Astrocyte (in vitro differentiated cells and primary cell): Measurements from ENCODE around the gene FNDC3A. TPM values are rescaled to one million over a fixed set of nuclear protein-coding genes. Genes with fewer than 3 reads are reported as not detected.

Experiments used
- DNase-seq: peaks from one replicate; pipeline ENCODE4 v3.0.0-alpha.2; 2010; ENCODE audit warnings: low read depth
- FAIRE-seq: peaks from 2 replicates; lab custom pipeline; 2011; peaks lifted over from hg19 to GRCh38; lab: Jason Lieb, UNC
- H2AFZ ChIP-seq: 2 replicates; pipeline ENCODE4 v1.6.0; 2012; ENCODE audit warnings: low read depth, low read length, inconsistent platforms
- H3K27ac ChIP-seq: 2 replicates; pipeline ENCODE4 v1.5.1; 2011; ENCODE audit warnings: low read depth, low read length, inconsistent platforms
- H3K27me3 ChIP-seq: 2 replicates; pipeline ENCODE4 v1.6.0; 2011; ENCODE audit warnings: low read length, inconsistent platforms; ENCODE audit not compliant: insufficient read depth
- H3K36me3 ChIP-seq: 2 replicates; pipeline ENCODE4 v1.5.1; 2011; ENCODE audit warnings: low read length, inconsistent platforms; ENCODE audit not compliant: insufficient read depth
- H3K4me1 ChIP-seq: 2 replicates; pipeline ENCODE4 v1.5.1; 2011; ENCODE audit warnings: low read length, inconsistent platforms; ENCODE audit not compliant: insufficient read depth
- H3K4me2 ChIP-seq: 2 replicates; pipeline ENCODE4 v1.6.0; 2012; ENCODE audit warnings: low read length, inconsistent platforms
- H3K4me3 ChIP-seq: 2 replicates; pipeline ENCODE4 v1.5.1; 2011; ENCODE audit warnings: low read depth, mild to moderate bottlenecking, low read length, inconsistent platforms; ENCODE audit not compliant: insufficient read depth
- H3K79me2 ChIP-seq: 2 replicates; pipeline ENCODE4 v1.6.0; 2012; ENCODE audit warnings: mild to moderate bottlenecking, low read length, inconsistent platforms; ENCODE audit not compliant: insufficient read depth
- H3K9ac ChIP-seq: 2 replicates; pipeline ENCODE4 v1.6.0; 2012; ENCODE audit warnings: mild to moderate bottlenecking, low read length, inconsistent platforms
- H3K9me3 ChIP-seq: 2 replicates; pipeline ENCODE4 v1.5.1; 2012; ENCODE audit warnings: low read depth, mild to moderate bottlenecking, low read length, inconsistent platforms; ENCODE audit not compliant: insufficient read depth
- H4K20me1 ChIP-seq: 2 replicates; pipeline ENCODE4 v1.6.0; 2012; ENCODE audit warnings: low read length, inconsistent platforms; ENCODE audit not compliant: insufficient read depth
- H3K27ac Mint-ChIP-seq: one replicate; pipeline ENCODE4 v1.8.0; 2021; ENCODE audit warnings: mild to moderate bottlenecking, mixed read lengths; ENCODE audit not compliant: unreplicated experiment
- H3K27me3 Mint-ChIP-seq: one replicate; pipeline ENCODE4 v1.8.0; 2021; ENCODE audit warnings: low read depth, mixed read lengths; ENCODE audit not compliant: unreplicated experiment
- H3K36me3 Mint-ChIP-seq: one replicate; pipeline ENCODE4 v1.8.0; 2021; ENCODE audit warnings: low read depth, mixed read lengths; ENCODE audit not compliant: unreplicated experiment
- H3K4me1 Mint-ChIP-seq: one replicate; pipeline ENCODE4 v1.8.0; 2021; ENCODE audit warnings: low read depth, mixed read lengths; ENCODE audit not compliant: unreplicated experiment
- H3K4me3 Mint-ChIP-seq: one replicate; pipeline ENCODE4 v1.8.0; 2021; ENCODE audit warnings: mild to moderate bottlenecking, moderate library complexity, mixed read lengths; ENCODE audit not compliant: unreplicated experiment
- H3K9me3 Mint-ChIP-seq: one replicate; pipeline ENCODE4 v1.8.0; 2021; ENCODE audit warnings: mild to moderate bottlenecking, mixed read lengths; ENCODE audit not compliant: unreplicated experiment
- EZH2 ChIP-seq: IDR thresholded peaks from 2 replicates; pipeline ENCODE4 v1.6.1; 2012; ENCODE audit warnings: mild to moderate bottlenecking, low read length, inconsistent platforms; ENCODE audit not compliant: insufficient read depth
- total RNA-seq: library from RNA; stranded (reverse); gene quantifications from 2 replicates; pipeline ENCODE4 v1.2.1, GENCODE V29; 2021
- TF ChIP-seq, protein P1 (sequence below): IDR thresholded peaks from 2 replicates; pipeline ENCODE4 v1.5.1; 2011; ENCODE audit warnings: low read depth, mild to moderate bottlenecking, inconsistent platforms, low read length, moderate library complexity; ENCODE audit not compliant: insufficient read depth

The FNDC3A gene
- total RNA-seq, 1 donor from 2014 or later, result 82.6 TPM

DNA sequence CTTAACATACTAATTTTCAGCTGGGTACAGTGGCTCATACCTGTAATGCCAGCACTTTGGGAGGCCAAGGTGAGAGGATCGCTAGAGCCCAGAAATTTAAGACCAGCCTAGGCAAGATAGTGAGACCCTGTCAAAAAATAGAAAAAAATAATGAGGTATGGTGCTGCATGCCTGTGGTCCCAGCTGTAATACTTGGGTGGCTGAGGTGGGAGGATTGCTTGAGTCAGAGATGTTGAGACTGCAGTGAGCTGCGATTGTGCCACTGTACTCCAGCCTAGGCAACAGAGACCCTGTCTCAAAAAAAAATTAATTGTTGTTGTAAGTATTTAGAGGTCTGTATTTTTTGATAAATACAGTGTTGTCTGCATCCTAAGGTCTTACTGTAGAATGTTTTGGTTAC, 66.8 kb downstream of the FNDC3A start:
- Mint-ChIP-seq H3K4me3 (no peak overlapping the region), H3K36me3 (peaks cover 9% of the 10 kb centered on the region), H3K27ac (peak overlapping the region; percentile 18), H3K27me3 (no peaks in the 10 kb centered on the region), H3K9me3 (no peaks in the 10 kb centered on the region), H3K4me1 (peaks cover 6% of the 10 kb centered on the region)
- H2AFZ ChIP-seq, result no peak overlapping the region
- no peaks in the 10 kb centered on the region for H4K20me1 ChIP-seq
- peaks cover 3% of the 10 kb centered on the region for H3K79me2 ChIP-seq
- no peak for TF ChIP-seq EZH2
- TF ChIP-seq, protein P1, sequence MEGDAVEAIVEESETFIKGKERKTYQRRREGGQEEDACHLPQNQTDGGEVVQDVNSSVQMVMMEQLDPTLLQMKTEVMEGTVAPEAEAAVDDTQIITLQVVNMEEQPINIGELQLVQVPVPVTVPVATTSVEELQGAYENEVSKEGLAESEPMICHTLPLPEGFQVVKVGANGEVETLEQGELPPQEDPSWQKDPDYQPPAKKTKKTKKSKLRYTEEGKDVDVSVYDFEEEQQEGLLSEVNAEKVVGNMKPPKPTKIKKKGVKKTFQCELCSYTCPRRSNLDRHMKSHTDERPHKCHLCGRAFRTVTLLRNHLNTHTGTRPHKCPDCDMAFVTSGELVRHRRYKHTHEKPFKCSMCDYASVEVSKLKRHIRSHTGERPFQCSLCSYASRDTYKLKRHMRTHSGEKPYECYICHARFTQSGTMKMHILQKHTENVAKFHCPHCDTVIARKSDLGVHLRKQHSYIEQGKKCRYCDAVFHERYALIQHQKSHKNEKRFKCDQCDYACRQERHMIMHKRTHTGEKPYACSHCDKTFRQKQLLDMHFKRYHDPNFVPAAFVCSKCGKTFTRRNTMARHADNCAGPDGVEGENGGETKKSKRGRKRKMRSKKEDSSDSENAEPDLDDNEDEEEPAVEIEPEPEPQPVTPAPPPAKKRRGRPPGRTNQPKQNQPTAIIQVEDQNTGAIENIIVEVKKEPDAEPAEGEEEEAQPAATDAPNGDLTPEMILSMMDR, result no peak
- peak; percentile 79 for DNase-seq
- no peaks in the 10 kb centered on the region for H3K36me3 ChIP-seq
- H3K4me2 ChIP-seq, result no peak overlapping the region
- FAIRE-seq, result no peak
- no peak overlapping the region for H3K9ac ChIP-seq
- H3K4me1 ChIP-seq, result no peaks in the 10 kb centered on the region
- no peaks in the 10 kb centered on the region for H3K9me3 ChIP-seq
- H3K27ac ChIP-seq, result no peak overlapping the region
- no peak overlapping the region for H3K4me3 ChIP-seq
- no peaks in the 10 kb centered on the region for H3K27me3 ChIP-seq

DNA sequence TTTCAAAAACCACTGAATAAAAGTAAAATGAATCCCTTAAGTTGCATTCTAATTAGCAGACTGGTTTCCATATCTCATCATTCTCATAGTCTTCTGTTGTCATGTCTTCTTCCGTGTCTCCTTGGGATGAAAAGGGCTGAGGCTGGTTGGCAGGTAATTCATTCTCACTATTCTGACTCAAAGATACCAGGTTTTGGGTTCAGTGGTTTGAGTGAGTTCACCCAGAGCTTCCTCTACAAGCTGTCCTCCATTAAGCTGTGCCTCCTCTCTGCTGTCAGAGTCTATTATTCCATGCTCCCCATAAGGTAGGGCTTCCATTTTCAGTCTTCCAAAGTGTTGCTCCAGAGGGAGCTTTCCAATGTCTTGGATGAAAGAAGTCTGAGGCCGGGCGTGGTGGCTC, 68.3 kb downstream of the FNDC3A start:
- Histone ChIP-seq H3K79me2 (peaks cover 7% of the 10 kb centered on the region), H4K20me1 (peaks cover 5% of the 10 kb centered on the region), H3K9ac (no peak overlapping the region), H3K4me3 (no peak overlapping the region), H3K4me1 (no peaks in the 10 kb centered on the region), H3K27ac (no peak overlapping the region), H3K27me3 (no peaks in the 10 kb centered on the region), H3K36me3 (no peaks in the 10 kb centered on the region), H2AFZ (no peak overlapping the region), H3K4me2 (no peak overlapping the region), H3K9me3 (no peaks in the 10 kb centered on the region)
- Mint-ChIP-seq H3K27ac (no peak overlapping the region), H3K4me1 (peaks cover 6% of the 10 kb centered on the region), H3K36me3 (peaks cover 8% of the 10 kb centered on the region), H3K9me3 (no peaks in the 10 kb centered on the region), H3K4me3 (no peak overlapping the region), H3K27me3 (no peaks in the 10 kb centered on the region)
- DNase-seq (no peak), FAIRE-seq (no peak)
- no peak for TF ChIP-seq EZH2
- TF ChIP-seq, protein P1, result no peak

DNA sequence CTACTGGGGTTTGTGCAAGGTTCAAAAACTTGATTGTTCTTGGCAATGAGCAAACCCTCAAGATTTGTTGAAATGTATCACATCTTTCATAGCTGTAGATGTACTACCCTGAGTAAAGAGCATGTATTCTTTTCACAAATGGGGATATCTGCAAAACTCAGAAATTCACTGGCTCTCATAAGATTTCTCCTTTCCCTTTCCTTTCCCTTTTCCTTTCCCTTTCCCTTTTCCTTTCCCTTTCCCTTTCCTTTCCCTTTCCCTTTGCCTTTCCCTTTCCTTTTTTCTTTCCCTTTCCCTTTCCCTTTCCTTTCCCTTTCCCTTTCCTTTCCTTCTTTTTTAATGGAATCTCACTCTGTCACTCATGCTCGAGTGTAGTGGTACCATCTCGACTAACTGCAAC, 69.1 kb downstream of the FNDC3A start:
- H3K27me3 Mint-ChIP-seq, result no peaks in the 10 kb centered on the region
- peaks cover 6% of the 10 kb centered on the region for H3K4me1 Mint-ChIP-seq
- Histone ChIP-seq H3K4me1 (no peaks in the 10 kb centered on the region), H3K9me3 (no peaks in the 10 kb centered on the region), H3K4me3 (no peak overlapping the region), H2AFZ (no peak overlapping the region), H3K4me2 (no peak overlapping the region), H3K79me2 (peaks cover 12% of the 10 kb centered on the region), H3K36me3 (no peaks in the 10 kb centered on the region), H3K9ac (no peak overlapping the region), H3K27ac (no peak overlapping the region), H3K27me3 (no peaks in the 10 kb centered on the region), H4K20me1 (peaks cover 5% of the 10 kb centered on the region)
- DNase-seq (no peak), FAIRE-seq (no peak)
- H3K9me3 Mint-ChIP-seq, result no peaks in the 10 kb centered on the region
- no peak overlapping the region for H3K4me3 Mint-ChIP-seq
- TF ChIP-seq, protein P1, result no peak
- no peak for TF ChIP-seq EZH2
- no peak overlapping the region for H3K27ac Mint-ChIP-seq
- peaks cover 5% of the 10 kb centered on the region for H3K36me3 Mint-ChIP-seq
